Right lobe of liver (tissue), 4 donors: ENCODE measurements around the gene STRIT1.

Experiments
- CTCF ChIP-seq, 4 donors: fragments of 200-600 bp in 3 of 4; fragments of 450-650 bp in 1 of 4; IDR thresholded peaks; one replicate each; pipeline versions ENCODE4 v1.5.1 to v1.8.0; 2016 to 2022; ENCODE audit warnings: antibody characterized with exemption in 4 of 4, mild to moderate bottlenecking in 2 of 4
- POLR2A ChIP-seq: fragments of 450-650 bp; IDR thresholded peaks from one replicate; pipeline ENCODE4 v1.6.1; 2017; ENCODE audit warnings: antibody characterized with exemption, mild to moderate bottlenecking
- donor health status: DM: no; HTN: no; CAD: no.
- donor health status: DM: no; HTN: no; CAD: no.
- donor health status: DM: no; HTN: yes; CAD: no.

DNA sequence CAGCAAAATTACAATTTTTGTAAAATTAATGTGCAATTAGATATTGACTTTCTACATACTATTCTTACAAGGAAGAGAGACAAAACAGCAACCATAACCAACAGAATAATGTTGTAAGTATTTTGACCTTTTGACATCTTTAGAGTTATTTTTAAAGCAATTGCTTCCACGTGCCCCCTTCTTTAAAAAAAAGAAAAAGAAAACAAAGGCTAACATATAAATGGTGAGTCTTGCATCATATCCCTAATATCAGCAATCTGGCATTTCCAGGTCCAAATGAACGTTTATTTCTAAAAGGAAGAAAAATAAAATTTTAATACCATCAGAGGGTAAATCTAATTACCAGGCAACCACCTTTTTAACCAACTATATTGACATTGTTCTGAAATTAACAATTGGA is 19.3 kb upstream of the STRIT1 start:
- no peak for TF ChIP-seq CTCF (IDR thresholded peaks at IDR 0.05)
- no peak for TF ChIP-seq POLR2A
